SK-N-MC (cell line): ENCODE measurements around the gene BRINP3.

Experiments used
- EZH2 ChIP-seq: fragments of 200-600 bp; sonication (generic); IDR thresholded peaks from one replicate; pipeline ENCODE4 v1.6.1; 2017; ENCODE audit warnings: antibody characterized with exemption
- POLR2AphosphoS5 ChIP-seq: IDR thresholded peaks from 2 replicates; pipeline ENCODE4 v1.6.1; 2012; ENCODE audit warnings: mild to moderate bottlenecking, low read depth, low read length, borderline replicate concordance

GRCh38 chr1:190474650-190475211 lies 2.9 kb downstream of the BRINP3 start:
- no peak for TF ChIP-seq EZH2
- no peak for TF ChIP-seq POLR2AphosphoS5
